Stimulated activated naive B cell treated with anti-CD40 and anti-IgM and Interleukin-4, amounts not matched to agents 10 μg/mL and 1 μg/mL and 100 μg/mL, for 72 hours (primary cell): ENCODE results near the gene NHLRC1.
"Not testable (repeated sequence)": the region's sequence is repeated elsewhere in the genome, so short reads cannot be mapped to it uniquely, and the experiment has no call there.

Source experiments
- ATAC-seq, 2 donors: fragments of 150-1000 bp; cut with Tn5 transposase; replicated peaks; 2 replicates each; pipeline ENCODE4 v1.10.0; 2021; ENCODE audit warnings: moderate library complexity in 1 of 2
- DNase-seq: peaks from one replicate; pipeline ENCODE4 v3.0.0; 2021
- H3K27ac Mint-ChIP-seq: one replicate; pipeline ENCODE4 v1.8.0; 2022; ENCODE audit warnings: mild to moderate bottlenecking, mixed read lengths
- H3K27me3 Mint-ChIP-seq, 2 donors: one replicate each; pipeline ENCODE4 v1.8.0; 2022; ENCODE audit warnings: mixed read lengths in 2 of 2
- H3K36me3 Mint-ChIP-seq, 2 donors: one replicate each; pipeline ENCODE4 v1.8.0; 2022; ENCODE audit warnings: mixed read lengths in 2 of 2, mild to moderate bottlenecking in 1 of 2
- H3K4me1 Mint-ChIP-seq, 2 donors: one replicate each; pipeline ENCODE4 v1.8.0; 2022; ENCODE audit warnings: mixed read lengths in 2 of 2, mild to moderate bottlenecking in 1 of 2
- H3K4me3 Mint-ChIP-seq, 2 donors: one replicate each; pipeline ENCODE4 v1.8.0; 2022; ENCODE audit warnings: mild to moderate bottlenecking in 2 of 2, mixed read lengths in 2 of 2, moderate library complexity in 1 of 2
- H3K9me3 Mint-ChIP-seq, 2 donors: one replicate each; pipeline ENCODE4 v1.8.0; 2022; ENCODE audit warnings: mixed read lengths in 2 of 2, mild to moderate bottlenecking in 1 of 2

Gene NHLRC1

DNA sequence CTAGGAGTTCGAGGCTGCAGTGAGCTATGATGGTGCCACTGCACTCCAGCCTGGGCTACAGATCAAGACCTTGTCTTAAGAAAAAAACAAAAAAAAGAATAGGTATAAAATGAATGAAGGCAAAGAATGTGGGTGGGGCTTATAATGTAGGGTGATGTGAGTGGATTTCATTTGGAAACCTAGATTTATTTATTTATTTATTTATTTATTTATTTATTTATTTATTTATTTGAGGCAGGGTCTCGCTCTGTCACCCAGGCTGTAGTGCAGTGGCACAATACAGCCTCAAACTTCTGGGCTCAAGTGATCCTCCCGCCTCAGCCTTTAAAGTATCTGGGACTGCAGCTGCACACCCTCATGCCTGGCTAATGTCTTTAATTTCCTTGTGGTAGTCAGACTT lies 28.9 kb upstream of the NHLRC1 start:
- not testable (repeated sequence) for DNase-seq, H3K9me3 Mint-ChIP-seq, ATAC-seq, H3K27me3 Mint-ChIP-seq, H3K27ac Mint-ChIP-seq, H3K4me3 Mint-ChIP-seq
- Mint-ChIP-seq H3K4me1 (peaks cover 15 to 33% of the 10 kb centered on the region in 2 donors), H3K36me3 (peaks cover 2 to 11% of the 10 kb centered on the region in 2 donors)

DNA sequence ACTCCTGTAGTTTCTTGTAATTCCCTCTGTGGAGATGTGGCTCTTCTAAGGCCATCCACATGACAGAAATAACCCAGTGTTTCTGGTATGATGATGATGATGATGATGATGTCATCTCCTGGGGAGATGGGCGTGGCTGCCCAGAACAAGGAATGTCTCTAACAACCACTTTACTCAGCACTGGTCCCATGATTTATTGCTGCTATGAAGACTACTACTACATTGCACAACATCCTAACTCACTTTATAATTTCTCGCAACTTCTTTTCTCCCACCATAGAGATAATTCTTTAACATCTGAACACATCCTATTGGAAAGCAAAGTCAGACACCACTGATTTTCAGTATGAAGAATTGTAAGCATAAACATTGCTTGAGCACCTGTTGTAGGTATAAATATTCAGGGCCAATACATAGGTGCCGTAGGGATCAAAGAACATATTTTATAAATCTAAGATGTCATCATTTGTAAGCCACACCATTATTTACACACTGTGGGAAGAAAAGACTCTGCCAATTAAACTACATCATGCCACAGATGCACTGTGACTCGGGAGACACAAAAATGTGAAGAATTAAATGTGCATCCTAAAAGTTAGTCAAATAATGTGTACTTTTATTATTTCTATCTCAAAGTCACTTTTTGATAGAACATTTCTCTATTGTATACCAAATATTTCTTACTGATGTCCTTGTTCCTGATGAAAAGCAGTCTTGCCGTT lies 26.0 kb upstream of the NHLRC1 start:
- H3K27ac Mint-ChIP-seq: no peak overlapping the region
- no peaks in the 10 kb centered on the region for H3K27me3 Mint-ChIP-seq
- peaks cover 2 to 8% of the 10 kb centered on the region in 2 donors for H3K36me3 Mint-ChIP-seq
- H3K4me3 Mint-ChIP-seq: no peak overlapping the region
- ATAC-seq: no peak
- DNase-seq: no peak
- peaks cover 0 to 1% of the 10 kb centered on the region in 2 donors for H3K9me3 Mint-ChIP-seq
- peaks cover 8 to 11% of the 10 kb centered on the region in 2 donors for H3K4me1 Mint-ChIP-seq

GRCh38 chr6:18147616-18148015 lies 25.1 kb upstream of the NHLRC1 start:
- Mint-ChIP-seq H3K9me3 (no peaks in the 10 kb centered on the region), H3K27ac (no peak overlapping the region), H3K4me1 (peaks cover 2 to 4% of the 10 kb centered on the region in 2 donors), H3K4me3 (no peak overlapping the region), H3K36me3 (peaks cover 7 to 8% of the 10 kb centered on the region in 2 donors), H3K27me3 (no peaks in the 10 kb centered on the region)
- ATAC-seq (no peak), DNase-seq (no peak)

DNA sequence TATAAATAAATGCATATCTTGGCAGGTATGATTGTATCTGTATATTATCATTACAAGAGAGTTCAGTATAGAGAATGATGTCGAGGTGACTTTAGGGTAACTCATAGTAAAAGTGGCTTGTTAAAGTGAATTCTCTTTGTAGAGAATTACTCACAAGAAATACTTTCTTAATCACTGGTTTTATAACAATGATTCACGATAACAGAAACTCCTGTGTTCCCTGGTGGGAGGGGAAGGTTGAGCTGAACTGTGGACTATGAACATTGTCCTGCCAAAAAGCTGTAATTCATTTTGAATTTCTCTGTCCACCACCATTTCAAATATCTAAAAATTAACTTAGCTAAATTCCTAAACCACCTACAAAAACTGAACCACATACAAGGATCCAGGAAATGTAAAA lies 24.7 kb upstream of the NHLRC1 start:
- Mint-ChIP-seq H3K4me3 (no peak overlapping the region), H3K36me3 (peaks cover 10% of the 10 kb centered on the region in 2 donors), H3K27me3 (no peaks in the 10 kb centered on the region), H3K4me1 (peaks cover 0 to 2% of the 10 kb centered on the region in 2 donors), H3K27ac (no peak overlapping the region), H3K9me3 (no peaks in the 10 kb centered on the region)
- DNase-seq (no peak), ATAC-seq (no peak)

- no peak for ATAC-seq
- H3K36me3 Mint-ChIP-seq: peaks cover 18 to 24% of the 10 kb centered on the region in 2 donors
- no peak overlapping the region for H3K27ac Mint-ChIP-seq
- H3K4me1 Mint-ChIP-seq: peaks cover 0 to 2% of the 10 kb centered on the region in 2 donors
- no peak for DNase-seq
- H3K4me3 Mint-ChIP-seq: no peak overlapping the region
- H3K27me3 Mint-ChIP-seq: no peaks in the 10 kb centered on the region
- H3K9me3 Mint-ChIP-seq: no peaks in the 10 kb centered on the region
Measured at GRCh38 chr6:18142591-18142861, 20.0 kb upstream of the NHLRC1 start.

DNA sequence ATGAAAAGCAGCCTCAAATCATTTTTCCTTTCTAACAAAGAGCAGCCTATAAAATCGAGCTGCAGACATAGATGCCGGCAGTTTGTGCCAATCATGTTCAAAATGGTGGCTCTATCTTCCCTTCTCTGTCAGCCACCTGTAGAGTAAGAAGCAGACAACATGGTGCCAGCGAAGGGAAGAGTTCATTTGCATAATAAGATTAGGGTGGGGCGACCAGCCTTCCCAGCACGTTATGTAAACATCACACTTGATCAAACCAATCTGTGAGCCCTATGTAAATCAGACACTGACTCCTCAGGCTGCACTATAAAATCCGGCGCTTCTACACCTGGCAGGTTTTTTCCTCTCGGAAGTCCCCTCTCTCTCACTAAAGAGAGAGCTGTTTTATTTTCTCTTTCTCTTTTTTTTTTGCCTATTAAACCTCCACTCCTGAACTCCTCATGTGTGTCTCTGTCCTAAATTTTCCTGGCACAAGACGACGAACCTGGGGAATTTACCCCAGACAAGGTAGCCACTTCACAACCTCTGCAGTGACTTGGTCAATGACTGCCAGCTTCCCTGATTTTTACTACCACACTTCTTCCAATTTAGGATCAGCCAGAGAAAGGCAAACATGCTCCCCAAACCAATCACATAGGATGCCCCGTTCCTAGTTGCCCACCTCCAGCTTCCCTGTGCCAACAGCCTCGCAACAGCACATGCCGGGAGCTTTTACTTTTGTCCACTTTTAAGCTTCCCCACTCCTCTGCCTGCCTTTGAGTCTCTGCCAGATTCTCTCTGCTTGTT lies 19.5 kb upstream of the NHLRC1 start:
- Mint-ChIP-seq H3K9me3 (no peaks in the 10 kb centered on the region), H3K27ac (no peak overlapping the region), H3K36me3 (peaks cover 18 to 24% of the 10 kb centered on the region in 2 donors), H3K4me1 (peaks cover 0 to 2% of the 10 kb centered on the region in 2 donors), H3K27me3 (no peaks in the 10 kb centered on the region), H3K4me3 (no peak overlapping the region)
- DNase-seq (no peak), ATAC-seq (no peak)

DNA sequence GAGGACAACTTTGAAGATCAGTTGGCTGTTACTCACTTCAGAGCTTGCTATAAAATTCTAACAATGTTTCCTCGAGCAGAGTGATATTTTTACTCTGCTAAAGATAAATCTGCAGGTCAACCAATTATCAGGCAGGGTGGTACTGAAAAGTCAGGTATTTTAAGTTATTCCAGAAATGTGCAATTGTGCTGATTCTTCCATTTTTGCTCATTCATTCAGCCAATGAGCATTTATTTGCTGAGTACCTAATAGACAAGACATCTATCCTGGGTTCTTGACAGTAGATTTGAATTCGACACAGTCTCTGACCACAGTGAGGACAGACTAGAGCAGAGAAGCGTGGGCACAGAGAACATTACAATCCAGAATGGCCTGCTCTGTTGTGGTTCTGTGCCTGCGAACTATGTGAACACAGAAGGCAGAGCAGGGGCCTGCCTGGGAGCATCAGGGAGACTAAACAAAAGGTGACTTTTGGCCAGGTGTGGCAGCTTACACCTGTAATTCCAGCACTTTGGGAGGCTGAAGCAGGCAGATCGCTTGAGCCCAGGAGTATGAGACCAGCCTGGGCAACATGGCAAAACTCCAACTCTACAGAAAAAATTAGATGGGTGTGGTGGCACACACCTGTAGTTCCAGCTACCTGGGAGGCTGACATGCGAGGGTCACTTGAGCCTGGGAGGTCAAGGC lies 17.6 kb upstream of the NHLRC1 start:
- no peak overlapping the region for H3K4me3 Mint-ChIP-seq
- no peaks in the 10 kb centered on the region for H3K9me3 Mint-ChIP-seq
- ATAC-seq (no peak), DNase-seq (no peak)
- H3K36me3 Mint-ChIP-seq: peaks cover 24 to 28% of the 10 kb centered on the region in 2 donors
- H3K27ac Mint-ChIP-seq: no peak overlapping the region
- H3K4me1 Mint-ChIP-seq: peaks cover 0 to 2% of the 10 kb centered on the region in 2 donors
- H3K27me3 Mint-ChIP-seq: no peaks in the 10 kb centered on the region

DNA sequence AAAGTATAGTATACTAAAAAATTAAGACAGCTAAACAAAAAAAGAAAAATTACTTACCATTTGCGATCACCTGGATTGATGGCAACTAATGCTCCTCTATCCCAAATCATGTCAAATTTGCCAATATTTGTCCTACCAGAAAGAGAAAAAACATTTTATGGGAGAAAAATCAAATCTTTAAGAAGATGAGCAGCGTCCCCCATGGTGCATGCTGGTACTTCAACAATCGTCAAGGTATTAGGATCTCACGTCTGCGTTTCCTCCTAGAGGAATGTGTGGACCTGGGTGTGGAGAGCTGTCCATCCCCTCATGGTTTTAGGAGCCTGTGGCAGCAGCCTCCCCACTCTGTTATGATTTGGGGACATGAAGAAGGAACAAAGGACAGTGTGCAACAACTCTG lies 16.4 kb upstream of the NHLRC1 start:
- DNase-seq: no peak
- H3K9me3 Mint-ChIP-seq: no peaks in the 10 kb centered on the region
- no peak for ATAC-seq
- H3K36me3 Mint-ChIP-seq: peaks cover 27 to 28% of the 10 kb centered on the region in 2 donors
- peaks cover 0 to 2% of the 10 kb centered on the region in 2 donors for H3K4me1 Mint-ChIP-seq
- no peak overlapping the region for H3K27ac Mint-ChIP-seq
- H3K27me3 Mint-ChIP-seq: no peaks in the 10 kb centered on the region
- no peak overlapping the region for H3K4me3 Mint-ChIP-seq

DNA sequence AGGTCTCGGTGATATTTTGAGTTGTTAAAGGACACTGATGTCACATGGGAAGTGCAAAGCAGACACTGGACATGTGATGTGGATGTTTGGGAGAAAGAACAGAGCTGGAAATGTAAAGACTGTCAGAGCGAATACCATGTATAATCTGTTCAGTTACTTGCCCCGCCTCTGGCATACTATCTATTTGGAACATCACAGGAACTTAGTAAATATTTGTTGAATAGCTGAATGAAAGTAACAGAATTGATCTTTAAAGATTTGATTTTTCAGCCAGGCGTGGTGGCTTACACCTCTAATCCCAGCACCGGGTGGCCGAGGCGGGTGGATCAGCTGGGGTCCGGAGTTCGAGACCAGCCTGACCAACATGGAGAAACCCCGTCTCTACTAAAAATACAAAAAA lies 13.8 kb upstream of the NHLRC1 start:
- Mint-ChIP-seq H3K27me3 (no peaks in the 10 kb centered on the region), H3K36me3 (peaks cover 16 to 20% of the 10 kb centered on the region in 2 donors), H3K9me3 (no peaks in the 10 kb centered on the region), H3K4me3 (no peak overlapping the region), H3K27ac (no peak overlapping the region), H3K4me1 (no peaks in the 10 kb centered on the region)
- no peak for ATAC-seq
- no peak for DNase-seq

DNA sequence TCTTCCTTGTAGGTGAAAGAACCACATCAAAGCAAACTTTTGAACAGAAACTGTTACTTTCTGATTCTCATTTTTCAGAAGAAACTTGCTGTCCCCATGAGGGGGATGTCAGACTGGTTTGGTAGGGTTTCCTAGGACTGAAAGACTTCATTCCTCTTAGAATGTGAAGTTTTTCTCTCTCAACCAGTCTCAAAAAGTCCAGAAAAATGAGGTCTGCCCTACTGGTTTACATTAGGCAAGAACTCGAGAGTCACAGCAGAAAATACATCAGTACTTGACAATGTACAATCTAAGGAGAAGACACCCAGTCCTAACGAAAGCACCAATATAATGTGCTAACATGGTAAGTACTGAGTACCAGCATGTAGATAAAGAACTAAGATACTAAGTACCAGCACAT lies 12.7 kb upstream of the NHLRC1 start:
- H3K36me3 Mint-ChIP-seq: peaks cover 12 to 13% of the 10 kb centered on the region in 2 donors
- no peaks in the 10 kb centered on the region for H3K27me3 Mint-ChIP-seq
- DNase-seq (no peak), ATAC-seq (no peak)
- no peaks in the 10 kb centered on the region for H3K9me3 Mint-ChIP-seq
- H3K27ac Mint-ChIP-seq: no peak overlapping the region
- no peak overlapping the region for H3K4me3 Mint-ChIP-seq
- no peaks in the 10 kb centered on the region for H3K4me1 Mint-ChIP-seq

- H3K27me3 Mint-ChIP-seq: no peaks in the 10 kb centered on the region
- DNase-seq: no peak
- H3K9me3 Mint-ChIP-seq: no peaks in the 10 kb centered on the region
- H3K4me1 Mint-ChIP-seq: no peaks in the 10 kb centered on the region
- H3K27ac Mint-ChIP-seq: no peak overlapping the region
- no peak overlapping the region for H3K4me3 Mint-ChIP-seq
- peaks cover 10 to 15% of the 10 kb centered on the region in 2 donors for H3K36me3 Mint-ChIP-seq
- no peak for ATAC-seq
Measured at GRCh38 chr6:18132346-18132745, 9.9 kb upstream of the NHLRC1 start.

DNA sequence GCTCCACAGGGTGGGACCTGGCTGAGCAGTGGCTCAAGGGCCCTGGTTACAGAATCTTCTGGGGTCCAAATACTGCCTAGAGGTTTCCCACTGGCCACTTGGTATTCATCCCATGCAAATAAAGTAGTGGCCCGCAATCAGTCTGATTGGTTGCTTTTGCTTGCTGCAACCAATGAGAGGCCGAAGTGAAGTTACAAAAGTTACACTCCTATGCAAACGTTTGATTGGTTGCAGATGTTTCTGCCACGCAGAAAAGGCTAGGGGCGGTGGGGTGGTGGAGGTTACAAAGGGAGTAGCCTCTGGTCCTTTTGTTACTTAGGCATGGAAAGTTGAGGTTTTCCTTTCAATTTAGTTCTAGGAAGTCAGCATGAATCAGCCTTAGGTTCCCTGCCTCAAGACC lies 3.6 kb upstream of the NHLRC1 start:
- Mint-ChIP-seq H3K4me1 (peaks cover 7 to 15% of the 10 kb centered on the region in 2 donors), H3K4me3 (no peak overlapping the region), H3K27ac (no peak overlapping the region), H3K9me3 (peaks cover 0 to 2% of the 10 kb centered on the region in 2 donors), H3K27me3 (peaks cover 0 to 9% of the 10 kb centered on the region in 2 donors), H3K36me3 (peaks cover 2 to 10% of the 10 kb centered on the region in 2 donors)
- ATAC-seq: no peak
- DNase-seq: no peak

DNA sequence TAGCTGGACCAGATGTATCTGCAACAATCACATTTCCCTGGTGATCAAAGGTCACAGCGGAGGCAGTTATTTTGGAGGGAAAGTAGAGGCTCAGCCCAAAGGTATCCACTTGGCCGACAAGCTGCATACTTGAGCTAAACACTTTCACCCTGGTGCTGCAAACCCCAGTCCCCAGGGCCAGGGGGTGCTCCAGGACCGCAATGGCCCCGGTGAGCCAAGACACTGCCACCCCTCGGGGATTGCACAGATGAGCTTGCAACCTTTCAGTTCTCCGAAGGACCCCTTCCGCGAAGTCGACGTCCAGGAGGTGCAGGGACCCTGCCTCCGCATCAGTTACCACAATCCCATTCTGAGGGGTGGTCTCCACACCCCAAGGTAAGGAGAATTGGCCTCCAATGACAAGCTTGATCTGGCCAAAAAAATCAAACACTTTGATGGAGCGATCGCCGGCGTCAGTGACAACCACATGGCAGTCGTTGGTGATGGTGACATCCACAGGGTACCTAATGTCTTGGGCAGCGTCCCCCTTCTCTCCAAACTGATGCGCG lies 823 bp downstream of the NHLRC1 start:
- Mint-ChIP-seq H3K9me3 (peaks cover 0 to 2% of the 10 kb centered on the region in 2 donors), H3K36me3 (peaks cover 4% of the 10 kb centered on the region in 2 donors), H3K4me1 (peaks cover 10 to 20% of the 10 kb centered on the region in 2 donors), H3K27me3 (peaks cover 0 to 9% of the 10 kb centered on the region in 2 donors), H3K27ac (no peak overlapping the region), H3K4me3 (peak overlapping the region; percentile 85 to 86)
- ATAC-seq (no peak), DNase-seq (peak; percentile 7)

DNA sequence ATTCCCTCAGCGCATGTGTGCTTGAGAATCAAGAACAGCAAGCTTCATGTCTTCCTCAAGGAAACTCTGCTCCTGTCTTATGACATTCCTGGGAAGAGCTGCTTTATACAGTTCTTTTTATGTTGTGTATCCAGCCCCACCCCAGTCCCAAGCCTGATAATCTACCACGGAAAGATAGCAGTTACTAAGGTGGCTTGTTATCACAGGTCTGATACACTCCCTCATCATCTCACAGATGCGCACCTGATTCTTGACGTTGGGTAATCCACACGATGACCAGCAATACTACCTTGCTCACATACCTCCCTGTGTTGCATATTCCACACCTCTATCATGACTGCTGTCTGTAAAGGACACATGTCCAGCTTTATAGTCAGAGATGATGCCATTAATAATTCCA lies 3.2 kb downstream of the NHLRC1 start:
- Mint-ChIP-seq H3K9me3 (peaks cover 0 to 2% of the 10 kb centered on the region in 2 donors), H3K27me3 (peaks cover 0 to 9% of the 10 kb centered on the region in 2 donors), H3K27ac (no peak overlapping the region), H3K4me3 (no peak overlapping the region), H3K4me1 (peaks cover 10 to 20% of the 10 kb centered on the region in 2 donors), H3K36me3 (peaks cover 4% of the 10 kb centered on the region in 2 donors)
- DNase-seq (no peak), ATAC-seq (no peak)
